GM19328 (cell line): ENCODE data around the gene CTBP2.

Source experiments
- ATAC-seq: cut with Tn5 transposase; IDR thresholded peaks from one replicate; pipeline ENCODE4 v1.9.1; 2021; ENCODE audit warnings: mild to moderate bottlenecking, moderate library complexity; ENCODE audit not compliant: unreplicated experiment

The CTBP2 gene

GRCh38 chr10:125107166-125107949 is 53.0 kb downstream of the CTBP2 start:
- no peak for ATAC-seq

DNA sequence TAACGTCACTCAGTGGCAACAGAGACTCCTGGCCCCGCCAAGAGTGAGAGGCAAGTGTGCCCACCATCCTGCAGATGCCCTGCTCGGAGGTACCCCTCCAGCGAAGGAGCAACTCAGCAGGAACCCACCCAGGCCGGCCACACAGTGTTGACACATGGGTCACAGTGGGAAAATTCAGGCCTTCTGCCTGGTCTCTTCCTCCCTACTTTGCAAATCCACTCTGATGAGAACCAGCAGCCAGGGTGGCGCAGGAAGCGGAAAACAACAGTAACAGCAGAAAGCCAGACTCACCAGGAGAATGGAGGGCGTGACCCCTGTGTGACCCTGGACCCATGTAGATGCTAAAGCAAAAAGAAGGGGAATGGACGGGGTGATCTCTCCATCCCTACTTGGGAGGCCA is 53.8 kb downstream of the CTBP2 start:
- ATAC-seq, result no peak

DNA sequence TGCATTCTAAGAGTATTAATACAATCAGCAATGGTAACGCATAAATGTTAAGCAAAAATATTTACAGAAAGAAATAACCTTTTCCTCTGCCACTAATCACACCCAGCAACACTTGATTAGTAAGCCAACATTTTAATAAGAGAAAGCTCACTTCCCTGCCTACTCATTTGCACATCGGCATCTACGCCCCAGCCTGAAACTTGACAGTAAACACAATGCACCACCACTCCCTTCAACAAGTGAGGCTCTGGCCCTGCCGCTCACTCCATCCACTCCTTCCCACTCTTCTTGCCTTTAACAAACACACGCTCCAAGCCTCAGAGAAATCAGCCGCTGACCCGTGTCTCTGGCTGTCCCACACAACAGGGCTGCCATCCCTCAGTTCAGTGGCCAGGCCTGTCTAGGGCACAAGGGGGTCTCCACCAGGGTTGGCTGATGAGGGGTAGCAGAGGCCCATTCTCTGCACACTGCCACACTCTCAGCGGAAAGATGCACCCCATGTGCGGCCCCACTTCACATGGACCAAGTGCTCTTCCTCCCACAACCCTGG is 54.6 kb downstream of the CTBP2 start:
- ATAC-seq, result no peak

DNA sequence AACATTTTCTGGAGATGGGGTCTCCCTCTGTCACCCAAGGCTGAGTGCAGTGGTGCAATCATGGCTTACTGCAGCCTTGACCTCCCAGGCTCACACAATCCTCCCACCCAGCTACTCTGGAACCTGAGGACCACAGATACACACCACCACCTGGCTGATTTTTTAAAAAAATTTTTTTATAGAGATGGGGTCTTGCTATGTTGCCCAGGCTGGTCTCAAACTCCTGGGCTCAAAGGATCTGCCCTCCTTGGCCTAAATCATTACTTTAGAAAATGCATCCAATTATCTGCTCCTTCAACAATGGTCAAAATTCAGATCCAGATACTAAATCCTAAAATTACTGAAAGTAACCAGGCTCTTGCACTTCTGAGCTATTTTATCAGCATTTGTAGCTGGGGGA is 55.2 kb downstream of the CTBP2 start:
- ATAC-seq, result no peak

DNA sequence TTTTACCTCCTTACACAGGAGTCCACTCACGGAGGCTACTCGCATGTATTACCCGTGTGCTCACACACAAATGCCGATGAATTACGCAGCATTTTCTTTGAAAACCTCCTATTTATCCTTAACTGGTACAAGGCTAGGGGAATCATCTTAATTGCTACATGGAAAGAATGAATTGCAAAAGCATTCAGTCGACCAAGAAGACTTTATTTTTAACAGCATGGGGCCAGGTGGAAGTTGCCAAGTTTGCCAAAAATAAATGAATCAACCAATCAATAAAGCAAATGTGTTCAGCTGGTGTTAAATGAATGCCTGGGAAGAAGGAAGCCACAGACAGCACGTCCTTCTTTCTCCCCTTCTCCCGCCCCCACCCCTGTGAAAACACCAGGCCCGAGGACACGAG is 55.8 kb downstream of the CTBP2 start:
- no peak for ATAC-seq

DNA sequence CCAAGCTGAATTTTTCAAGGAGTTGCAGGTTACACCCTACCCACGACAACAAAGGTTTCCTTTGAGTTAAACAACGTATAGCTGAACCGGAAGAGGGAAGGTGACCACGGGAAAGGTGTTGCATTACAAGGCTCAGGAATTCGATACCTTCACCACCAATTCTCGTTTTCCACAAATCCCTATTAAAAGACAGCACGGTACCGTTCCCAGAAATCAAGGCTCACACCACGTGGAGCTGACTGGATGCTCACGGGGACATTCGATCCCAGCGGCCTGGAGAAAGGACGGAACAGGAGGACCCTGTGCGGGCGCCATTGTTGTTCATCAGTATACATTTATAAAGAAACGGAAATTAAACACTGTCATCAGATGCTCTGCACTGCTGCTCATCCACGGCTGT is 56.4 kb downstream of the CTBP2 start:
- ATAC-seq, result no peak

- ATAC-seq, result no peak
These were observed 56.9 kb downstream of the CTBP2 start for GRCh38 chr10:125103466-125103865.

DNA sequence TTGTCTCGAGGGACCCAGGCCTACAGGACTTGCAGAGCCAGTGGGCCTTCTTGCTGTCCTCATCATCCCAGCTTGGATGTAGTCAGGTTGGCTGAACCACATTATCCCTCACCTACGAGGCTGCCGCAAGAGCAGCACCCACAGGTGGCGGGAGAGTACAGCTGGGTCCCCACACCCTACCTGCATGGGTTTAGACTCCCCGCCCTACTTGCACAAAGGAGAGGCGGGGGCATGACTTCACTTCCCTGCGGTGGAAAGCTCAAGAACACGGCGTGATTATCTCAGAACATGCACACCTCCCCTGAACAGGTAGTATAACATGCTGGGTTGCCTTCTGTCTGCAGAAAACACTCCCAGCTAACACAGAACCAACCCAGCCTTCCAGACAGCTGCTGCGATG is 57.5 kb downstream of the CTBP2 start:
- ATAC-seq, result no peak

DNA sequence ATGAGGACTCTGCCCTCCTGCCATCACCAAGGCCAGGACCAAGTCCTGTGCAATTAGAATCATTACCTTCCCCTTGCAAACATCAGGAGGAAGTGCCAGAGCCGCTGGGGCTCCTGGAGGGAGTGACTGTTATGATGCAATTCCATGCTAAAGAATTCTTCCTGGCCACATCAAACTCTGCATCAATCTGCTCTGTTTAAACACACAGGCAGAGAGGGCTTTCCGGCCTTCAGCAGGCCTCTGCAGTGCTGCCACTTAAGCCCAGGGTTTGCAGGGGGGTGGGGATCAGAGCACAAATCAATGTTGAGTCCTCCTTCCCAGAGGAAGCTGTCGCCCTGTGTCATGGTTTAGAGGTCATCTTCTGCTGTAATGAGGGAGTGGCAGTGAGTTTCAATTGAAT is 58.1 kb downstream of the CTBP2 start:
- no peak for ATAC-seq

GRCh38 chr10:125101581-125101980 is 58.8 kb downstream of the CTBP2 start:
- ATAC-seq, result no peak

- no peak for ATAC-seq
These were observed 59.3 kb downstream of the CTBP2 start for GRCh38 chr10:125101049-125101448.

GRCh38 chr10:125097409-125098070 is 62.8 kb downstream of the CTBP2 start:
- no peak for ATAC-seq

GRCh38 chr10:125096975-125097374 is 63.4 kb downstream of the CTBP2 start:
- ATAC-seq, result no peak

GRCh38 chr10:125096371-125096770 is 64.0 kb downstream of the CTBP2 start:
- no peak for ATAC-seq

DNA sequence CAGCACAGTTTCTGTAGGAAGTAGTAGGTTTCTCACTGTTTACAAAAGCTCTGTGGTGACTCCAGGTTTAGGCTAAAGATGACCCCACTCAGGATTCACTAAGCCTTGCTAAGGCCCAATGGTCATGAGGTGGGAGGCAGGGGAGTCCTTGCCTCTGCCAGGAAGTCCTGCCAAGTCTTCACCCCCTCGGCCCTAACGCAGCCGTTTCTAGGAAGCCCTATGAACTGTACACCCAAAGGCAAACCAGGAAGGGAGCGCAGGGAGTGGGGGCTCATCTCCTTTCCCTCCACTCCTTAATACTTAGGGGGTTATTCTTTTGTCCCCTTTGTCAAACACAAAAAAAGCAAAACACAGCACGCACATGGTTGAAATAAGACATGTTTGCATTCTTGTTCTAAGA is 64.6 kb downstream of the CTBP2 start:
- ATAC-seq, result no peak

- ATAC-seq, result no peak
These were observed 65.1 kb downstream of the CTBP2 start for GRCh38 chr10:125095228-125095627.

- no peak for ATAC-seq
These were observed 65.6 kb downstream of the CTBP2 start for GRCh38 chr10:125094806-125095205.

DNA sequence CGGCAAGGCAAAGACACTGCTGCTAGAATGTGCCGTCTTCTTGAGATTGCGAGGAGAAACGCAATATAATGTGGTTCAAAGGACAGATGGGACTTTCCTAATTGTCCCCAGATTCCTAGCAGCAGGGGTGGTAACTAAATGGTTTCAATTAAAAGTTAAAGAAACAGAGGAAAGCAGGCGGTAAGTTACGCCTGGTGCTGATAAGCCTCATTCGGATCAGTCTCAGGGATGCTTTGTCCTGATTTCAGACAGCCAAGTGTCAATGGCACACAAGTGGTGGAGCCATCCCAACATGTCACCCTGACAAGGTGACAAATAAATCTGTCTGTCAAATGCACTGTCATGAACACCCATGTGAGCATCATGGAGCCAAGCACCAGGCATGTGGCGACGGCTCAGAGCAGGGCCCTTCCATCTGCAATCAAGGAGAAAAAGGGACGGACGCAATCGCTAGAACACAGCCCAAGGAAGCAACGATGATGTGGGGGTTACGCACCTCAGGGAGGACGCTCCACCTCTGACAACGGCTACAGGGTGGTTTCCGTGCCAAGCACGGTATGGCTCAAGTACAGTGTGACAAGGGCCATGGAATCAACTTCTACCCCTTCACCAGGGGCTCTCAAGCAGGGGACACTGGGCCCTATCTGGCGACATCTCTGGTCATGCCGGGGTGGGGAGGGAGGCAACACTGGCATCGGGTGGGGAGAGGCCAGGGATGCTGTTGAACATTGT is 66.2 kb downstream of the CTBP2 start:
- ATAC-seq, result no peak

DNA sequence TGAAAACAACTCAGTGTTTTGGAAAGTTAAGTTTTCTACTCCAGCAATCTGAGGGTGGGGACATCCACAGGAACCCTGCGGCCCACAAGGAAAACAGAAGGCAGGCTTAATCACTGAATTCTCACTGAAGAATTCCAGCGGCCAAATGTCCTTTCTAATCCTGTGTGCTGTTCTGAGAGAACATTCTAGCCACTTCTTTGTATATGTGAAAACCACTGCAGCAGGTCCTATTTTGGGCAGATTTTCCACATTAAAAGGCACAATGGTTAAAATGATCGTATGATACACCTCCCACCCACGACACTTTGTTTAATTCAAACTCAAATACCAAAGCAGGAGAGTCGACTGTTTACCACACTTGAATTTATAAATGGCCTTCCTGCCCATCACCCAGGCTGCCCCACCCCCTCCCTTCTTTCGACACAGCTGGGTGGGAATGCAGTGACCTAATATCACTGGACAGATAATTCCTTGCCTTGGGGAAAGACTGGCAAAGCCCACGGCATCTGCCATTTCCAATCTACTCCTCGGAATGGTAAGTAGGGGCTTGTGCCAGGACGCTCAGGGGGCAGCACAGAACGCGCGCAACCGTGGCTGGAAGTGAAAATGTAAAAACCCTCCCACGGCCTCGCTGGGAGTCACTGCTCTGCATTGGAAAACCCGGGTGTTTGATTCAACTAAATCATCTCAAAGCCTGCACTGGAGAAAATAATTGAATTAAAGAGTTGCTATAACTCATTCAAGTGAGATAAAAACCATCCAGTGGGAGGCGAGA is 67.0 kb downstream of the CTBP2 start:
- ATAC-seq, result no peak

- ATAC-seq, result no peak
These were observed 67.8 kb downstream of the CTBP2 start for GRCh38 chr10:125092564-125093031.

- ATAC-seq, result no peak
These were observed 68.5 kb downstream of the CTBP2 start for GRCh38 chr10:125091891-125092290.
